Trophoblast cell (in vitro differentiated cells and primary cell): ENCODE data around the gene SERF1B.
"Not testable (repeated sequence)": the region's sequence is repeated elsewhere in the genome, so short reads cannot be mapped to it uniquely, and the experiment has no call there.

Experiments
- DNase-seq, 2 donors: peaks; one replicate each; pipeline ENCODE4 v3.0.0-alpha.2; 2016
- H2AFZ ChIP-seq: 2 replicates; pipeline ENCODE4 v1.6.1; 2013; ENCODE audit warnings: low read length, moderate library complexity, mild to moderate bottlenecking; ENCODE audit not compliant: insufficient read depth, poor library complexity
- H2AK5ac ChIP-seq: 2 replicates; pipeline ENCODE4 v1.6.1; 2013; ENCODE audit warnings: mild to moderate bottlenecking, low read length
- H2BK120ac ChIP-seq: 2 replicates; pipeline ENCODE4 v1.6.1; 2013; ENCODE audit warnings: low read length, mild to moderate bottlenecking, moderate library complexity; ENCODE audit not compliant: insufficient read depth, poor library complexity
- H2BK12ac ChIP-seq: 2 replicates; pipeline ENCODE4 v1.6.1; 2013; ENCODE audit warnings: mild to moderate bottlenecking, low read length, moderate library complexity
- H2BK5ac ChIP-seq: 2 replicates; pipeline ENCODE4 v1.6.1; 2013; ENCODE audit warnings: low read length, low read depth, moderate library complexity, mild to moderate bottlenecking; ENCODE audit not compliant: poor library complexity
- H3K14ac ChIP-seq: 2 replicates; pipeline ENCODE4 v1.6.1; 2013; ENCODE audit warnings: mild to moderate bottlenecking, low read length
- H3K18ac ChIP-seq: 2 replicates; pipeline ENCODE4 v1.6.1; 2013; ENCODE audit warnings: mild to moderate bottlenecking, low read length
- H3K23ac ChIP-seq: 2 replicates; pipeline ENCODE4 v1.6.1; 2013; ENCODE audit warnings: low read length
- H3K27ac ChIP-seq: 2 replicates; pipeline ENCODE4 v1.5.1; 2013; ENCODE audit warnings: low read depth, mild to moderate bottlenecking, inconsistent platforms, low read length, moderate library complexity
- H3K27me3 ChIP-seq: 2 replicates; pipeline ENCODE4 v1.6.1; 2013; ENCODE audit warnings: inconsistent platforms, mild to moderate bottlenecking, low read length, moderate library complexity; ENCODE audit not compliant: insufficient read depth
- H3K36me3 ChIP-seq, 2 experiments: 1 replicate in 1 of 2; 2 replicates in 1 of 2; pipeline ENCODE4 v1.6.1; 2013; ENCODE audit warnings: low read length in 2 of 2, mild to moderate bottlenecking in 2 of 2, moderate library complexity in 1 of 2; ENCODE audit not compliant: insufficient read depth in 2 of 2, control insufficient read depth in 1 of 2
- H3K4ac ChIP-seq: 2 replicates; pipeline ENCODE4 v1.6.1; 2013; ENCODE audit warnings: low read depth, mild to moderate bottlenecking, low read length, moderate library complexity
- H3K4me1 ChIP-seq, 2 experiments: 1 replicate in 1 of 2; 2 replicates in 1 of 2; pipeline ENCODE4 v1.6.1; 2013; ENCODE audit warnings: low read length in 2 of 2, mild to moderate bottlenecking in 2 of 2, moderate library complexity in 1 of 2; ENCODE audit not compliant: insufficient read depth in 2 of 2, control insufficient read depth in 1 of 2
- H3K4me2 ChIP-seq: 2 replicates; pipeline ENCODE4 v1.6.1; 2013; ENCODE audit warnings: inconsistent platforms, mild to moderate bottlenecking, low read length, moderate library complexity
- H3K4me3 ChIP-seq: 2 replicates; pipeline ENCODE4 v1.5.1; 2013; ENCODE audit warnings: mild to moderate bottlenecking, low read depth, low read length, inconsistent platforms
- H3K79me1 ChIP-seq: one replicate; pipeline ENCODE4 v1.6.1; 2013; ENCODE audit warnings: low read length
- H3K79me2 ChIP-seq: 2 replicates; pipeline ENCODE4 v1.6.1; 2013; ENCODE audit warnings: low read length, mild to moderate bottlenecking; ENCODE audit not compliant: control insufficient read depth, insufficient read depth, poor library complexity
- H3K9ac ChIP-seq: 2 replicates; pipeline ENCODE4 v1.6.1; 2013; ENCODE audit warnings: mild to moderate bottlenecking, low read length
- H3K9me3 ChIP-seq: 2 replicates; pipeline ENCODE4 v1.6.1; 2013; ENCODE audit warnings: low read depth, mild to moderate bottlenecking, control low read depth, inconsistent platforms, low read length; ENCODE audit not compliant: insufficient read depth
- H4K12ac ChIP-seq: 2 replicates; pipeline ENCODE4 v1.6.1; 2013; ENCODE audit warnings: low read depth, mild to moderate bottlenecking, low read length, moderate library complexity
- H4K8ac ChIP-seq: 2 replicates; pipeline ENCODE4 v1.6.1; 2013; ENCODE audit warnings: low read depth, mild to moderate bottlenecking, low read length, moderate library complexity
- H4K91ac ChIP-seq: one replicate; pipeline ENCODE4 v1.6.1; 2013; ENCODE audit warnings: low read depth, mild to moderate bottlenecking, low read length, moderate library complexity
- WGBS: extraction: QIAGEN DNeasy Blood & Tissue Kit; methylation state at CpG from one replicate; pipeline ENCODE4 v1.1.7; 2013; ENCODE audit warnings: missing lambda C conversion rate; ENCODE audit not compliant: insufficient read length, insufficient coverage; ENCODE audit errors: extremely low coverage; 5-methylcytosine and 5-hydroxymethylcytosine counted together

The SERF1B gene

GRCh38 chr5:70025845-70026145, 744 bp downstream of the SERF1B start:
- not testable (repeated sequence) for H4K91ac ChIP-seq, H2AK5ac ChIP-seq, H3K36me3 ChIP-seq, H4K12ac ChIP-seq, H3K9ac ChIP-seq, H3K79me2 ChIP-seq, DNase-seq, H2AFZ ChIP-seq, H3K9me3 ChIP-seq, H3K18ac ChIP-seq, H3K4me1 ChIP-seq, H2BK5ac ChIP-seq, H3K14ac ChIP-seq, H3K4me3 ChIP-seq, H3K4me2 ChIP-seq, H2BK12ac ChIP-seq, H2BK120ac ChIP-seq, H3K23ac ChIP-seq, H3K4ac ChIP-seq, H3K27ac ChIP-seq, H3K27me3 ChIP-seq, H3K79me1 ChIP-seq, H4K8ac ChIP-seq
- WGBS = no CpG with 5 or more reads among the region's 4 CpGs

- not testable (repeated sequence) for H2BK12ac ChIP-seq, DNase-seq
Observed at GRCh38 chr5:70031204-70031603, 6.2 kb downstream of the SERF1B start.

DNA sequence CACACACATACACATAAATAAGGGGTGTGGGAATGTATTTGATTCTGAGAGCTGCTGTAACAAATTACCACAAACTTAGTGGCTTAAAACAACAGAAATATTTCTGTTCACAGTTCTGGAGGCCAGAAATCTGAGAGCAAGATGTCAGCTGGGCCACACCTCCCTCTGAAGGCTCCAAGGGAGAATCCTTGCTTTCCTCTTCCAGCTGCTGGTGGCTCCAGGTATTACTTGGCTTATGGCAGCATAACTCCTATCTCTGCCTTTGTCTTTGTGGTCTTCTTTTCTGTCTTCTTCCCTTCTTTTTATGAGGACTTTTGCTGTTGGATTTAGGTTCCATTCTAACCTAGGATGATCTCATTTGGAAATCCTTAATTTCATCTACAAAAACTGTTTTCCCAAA, 16.4 kb downstream of the SERF1B start:
- H2AFZ ChIP-seq = not testable (repeated sequence)

More at GRCh38 chr5:70031204-70031603, 6.2 kb downstream of the SERF1B start:
- H3K79me2 ChIP-seq, H3K4me2 ChIP-seq, H4K12ac ChIP-seq, H2BK120ac ChIP-seq, H4K91ac ChIP-seq, H2BK5ac ChIP-seq, H3K27me3 ChIP-seq, H4K8ac ChIP-seq, H3K9ac ChIP-seq, H2AFZ ChIP-seq, H3K14ac ChIP-seq, H3K4me3 ChIP-seq, H3K4ac ChIP-seq, H3K79me1 ChIP-seq, H3K9me3 ChIP-seq, H3K27ac ChIP-seq, H3K18ac ChIP-seq, H3K36me3 ChIP-seq, H3K23ac ChIP-seq, H3K4me1 ChIP-seq, H2AK5ac ChIP-seq: not testable (repeated sequence)
- WGBS = no CpG with 5 or more reads among the region's 5 CpGs

DNA sequence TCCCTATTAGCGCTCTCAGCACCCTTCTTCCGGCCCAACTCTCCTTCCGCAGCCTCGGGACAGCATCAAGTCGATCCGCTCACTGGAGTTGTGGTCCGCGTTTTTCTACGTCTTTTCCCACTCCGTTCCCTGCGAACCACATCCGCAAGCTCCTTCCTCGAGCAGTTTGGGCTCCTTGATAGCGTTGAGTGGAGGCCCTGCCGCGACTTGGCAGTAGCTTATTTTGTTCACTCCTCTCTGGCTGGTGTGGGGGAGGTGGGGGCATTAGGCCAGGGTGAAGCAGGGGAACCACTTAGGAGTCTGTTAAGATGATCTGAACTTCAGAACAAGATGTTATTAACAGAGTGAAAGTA, 24.7 kb downstream of the SERF1B start:
- H3K4me2 ChIP-seq, H3K79me1 ChIP-seq, H3K23ac ChIP-seq, H3K18ac ChIP-seq, H3K27me3 ChIP-seq, H2BK120ac ChIP-seq, H2AK5ac ChIP-seq, H4K91ac ChIP-seq, H3K27ac ChIP-seq, H3K36me3 ChIP-seq, H3K9me3 ChIP-seq, H3K4me1 ChIP-seq, H2BK5ac ChIP-seq, H3K4ac ChIP-seq, DNase-seq, H4K8ac ChIP-seq, H3K4me3 ChIP-seq, H4K12ac ChIP-seq, H2BK12ac ChIP-seq, H3K14ac ChIP-seq, H2AFZ ChIP-seq, H3K9ac ChIP-seq, H3K79me2 ChIP-seq: not testable (repeated sequence)
- no CpG with 5 or more reads among the region's 16 CpGs for WGBS

More for the DNA sequence above, 16.4 kb downstream of the SERF1B start:
- H3K23ac ChIP-seq, H3K18ac ChIP-seq, H4K91ac ChIP-seq, H3K4ac ChIP-seq, H2BK120ac ChIP-seq, H3K79me2 ChIP-seq, H2BK5ac ChIP-seq, H3K36me3 ChIP-seq, H3K9me3 ChIP-seq, DNase-seq, H3K79me1 ChIP-seq, H4K12ac ChIP-seq, H3K4me3 ChIP-seq, H2BK12ac ChIP-seq, H2AK5ac ChIP-seq, H3K27me3 ChIP-seq, H3K4me2 ChIP-seq, H3K9ac ChIP-seq, H4K8ac ChIP-seq, H3K27ac ChIP-seq, H3K14ac ChIP-seq, H3K4me1 ChIP-seq: not testable (repeated sequence)
